CD4-positive, CD25-positive, alpha-beta regulatory T cell (primary cell): ENCODE measurements around the gene COMMD8. TPM values are rescaled to one million over a fixed set of nuclear protein-coding genes. Genes with fewer than 3 reads are reported as not detected.
A peak's percentile ranks its signal among the peaks of the same experiment; 100 is the strongest.
"Not testable (repeated sequence)": the region's sequence is repeated elsewhere in the genome, so short reads cannot be mapped to it uniquely, and the experiment has no call there.

Source experiments
- ATAC-seq, 2 donors: fragments of 150-1000 bp; cut with Tn5 transposase; one replicate each; pipeline ENCODE4 v1.10.0; 2021; ENCODE audit warnings: low read depth in 2 of 2, moderate number of reproducible peaks in 2 of 2, moderate library complexity in 1 of 2
- DNase-seq, 3 donors: peaks; one replicate each; pipeline versions ENCODE4 v3.0.0 to v3.0.0-alpha.2; 2012 to 2022; ENCODE audit warnings: mixed read lengths in 1 of 3
- H3K27ac ChIP-seq: one replicate; pipeline ENCODE4 v1.7.0; 2013; ENCODE audit warnings: mild to moderate bottlenecking, low read length; ENCODE audit not compliant: insufficient read depth, poor library complexity, severe bottlenecking
- H3K27me3 ChIP-seq: one replicate; pipeline ENCODE4 v1.7.0; 2013; ENCODE audit warnings: low read length; ENCODE audit not compliant: control insufficient read depth, insufficient read depth
- H3K36me3 ChIP-seq: one replicate; pipeline ENCODE4 v1.7.0; 2013; ENCODE audit warnings: mild to moderate bottlenecking, low read length, moderate library complexity; ENCODE audit not compliant: control insufficient read depth, insufficient read depth
- H3K4me1 ChIP-seq: 2 replicates; pipeline ENCODE4 v1.7.0; 2013; ENCODE audit warnings: mild to moderate bottlenecking, low read length; ENCODE audit not compliant: insufficient read depth, control insufficient read depth, poor library complexity, severe bottlenecking
- H3K4me3 ChIP-seq: one replicate; pipeline ENCODE4 v1.7.0; 2013; ENCODE audit warnings: low read depth, mild to moderate bottlenecking, low read length, moderate library complexity
- H3K9me3 ChIP-seq, 2 experiments: 1 replicate in 1 of 2; 2 replicates in 1 of 2; pipeline ENCODE4 v1.7.0; 2013; ENCODE audit warnings: low read length in 2 of 2, mild to moderate bottlenecking in 1 of 2, moderate library complexity in 1 of 2; ENCODE audit not compliant: control insufficient read depth in 2 of 2
- H3K27ac Mint-ChIP-seq, 3 donors: one replicate each; pipeline ENCODE4 v1.8.0; 2020 to 2022; ENCODE audit warnings: mild to moderate bottlenecking in 3 of 3, mixed read lengths in 3 of 3, moderate library complexity in 2 of 3
- H3K27me3 Mint-ChIP-seq: one replicate; pipeline ENCODE4 v1.8.0; 2022; ENCODE audit warnings: mild to moderate bottlenecking, mixed read lengths
- H3K36me3 Mint-ChIP-seq: one replicate; pipeline ENCODE4 v1.8.0; 2020; ENCODE audit warnings: mixed read lengths
- H3K4me1 Mint-ChIP-seq, 4 donors: one replicate each; pipeline ENCODE4 v1.8.0; 2020 to 2022; ENCODE audit warnings: mixed read lengths in 4 of 4, mild to moderate bottlenecking in 1 of 4
- H3K4me3 Mint-ChIP-seq, 4 donors: one replicate each; pipeline ENCODE4 v1.8.0; 2020 to 2022; ENCODE audit warnings: mild to moderate bottlenecking in 4 of 4, mixed read lengths in 4 of 4, moderate library complexity in 3 of 4
- H3K9me3 Mint-ChIP-seq, 7 donors: one replicate each; pipeline ENCODE4 v1.8.0; 2020 to 2022; ENCODE audit warnings: mixed read lengths in 7 of 7, mild to moderate bottlenecking in 3 of 7, moderate library complexity in 2 of 7
- polyA plus RNA-seq, 4 donors: library from polyadenylated mRNA; unstranded; fragments of 300-500 nt; fragmentation: Illumina TruSeq; gene quantifications; one replicate each; pipeline ENCODE4 v1.2.3, GENCODE V29; 2021
- total RNA-seq: library from RNA; stranded (reverse); gene quantifications from one replicate; pipeline ENCODE4 v1.2.3, GENCODE V29; 2022

COMMD8 gene
- total and polyA plus RNA-seq, 5 donors from 2014 or later = 9.3 to 52.8 (median 39.1) TPM

- H3K27me3 Mint-ChIP-seq = peaks cover 4% of the 10 kb centered on the region
- H3K27ac ChIP-seq = no peak overlapping the region
- H3K36me3 Mint-ChIP-seq = peaks cover 4% of the 10 kb centered on the region
Measured at GRCh38 chr4:47493238-47494123, 30.0 kb upstream of the COMMD8 start.

DNA sequence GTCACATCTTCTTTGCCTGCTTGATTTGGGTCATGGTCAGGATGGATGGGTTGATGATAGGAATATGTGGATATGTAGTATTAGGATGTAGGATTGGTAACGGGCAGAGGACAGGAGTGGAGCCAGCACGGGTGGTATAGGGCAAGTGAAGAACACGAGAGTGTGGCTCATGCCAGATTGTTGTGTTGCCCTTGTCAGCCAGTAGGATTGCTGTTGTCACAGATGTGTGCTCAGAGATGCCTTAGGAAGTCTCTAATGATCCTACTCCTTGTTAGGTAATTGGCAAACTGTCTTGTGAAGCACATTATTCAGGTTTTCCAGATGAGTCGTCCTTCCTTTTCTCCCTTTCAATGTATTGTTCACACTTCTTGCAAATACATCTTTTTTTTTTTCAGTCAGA lies 27.0 kb upstream of the COMMD8 start:
- Mint-ChIP-seq H3K4me3 (no peak overlapping the region), H3K27ac (no peak overlapping the region), H3K4me1 (peaks cover 0 to 14% (median 11%) of the 10 kb centered on the region in 4 donors), H3K27me3 (peaks cover 4% of the 10 kb centered on the region), H3K36me3 (peaks cover 4% of the 10 kb centered on the region), H3K9me3 (no peaks in the 10 kb centered on the region)
- DNase-seq (peak in 1 of 3 donors; percentile 25), ATAC-seq (peak; percentile 53 to 74)
- H3K27me3 ChIP-seq = no peaks in the 10 kb centered on the region
- no peaks in the 10 kb centered on the region for H3K9me3 ChIP-seq
- no peaks in the 10 kb centered on the region for H3K36me3 ChIP-seq
- no peak overlapping the region for H3K4me3 ChIP-seq
- no peak overlapping the region for H3K27ac ChIP-seq
- H3K4me1 ChIP-seq = peaks cover 7% of the 10 kb centered on the region

More at GRCh38 chr4:47493238-47494123, 30.0 kb upstream of the COMMD8 start:
- Mint-ChIP-seq H3K9me3 (no peaks in the 10 kb centered on the region), H3K4me1 (peaks cover 0 to 6% (median 2%) of the 10 kb centered on the region in 4 donors), H3K4me3 (no peak overlapping the region), H3K27ac (no peak overlapping the region)
- no peaks in the 10 kb centered on the region for H3K27me3 ChIP-seq
- DNase-seq = no peak
- H3K36me3 ChIP-seq = no peaks in the 10 kb centered on the region
- ATAC-seq = no peak
- no peak overlapping the region for H3K4me3 ChIP-seq
- H3K9me3 ChIP-seq = no peaks in the 10 kb centered on the region
- no peaks in the 10 kb centered on the region for H3K4me1 ChIP-seq

DNA sequence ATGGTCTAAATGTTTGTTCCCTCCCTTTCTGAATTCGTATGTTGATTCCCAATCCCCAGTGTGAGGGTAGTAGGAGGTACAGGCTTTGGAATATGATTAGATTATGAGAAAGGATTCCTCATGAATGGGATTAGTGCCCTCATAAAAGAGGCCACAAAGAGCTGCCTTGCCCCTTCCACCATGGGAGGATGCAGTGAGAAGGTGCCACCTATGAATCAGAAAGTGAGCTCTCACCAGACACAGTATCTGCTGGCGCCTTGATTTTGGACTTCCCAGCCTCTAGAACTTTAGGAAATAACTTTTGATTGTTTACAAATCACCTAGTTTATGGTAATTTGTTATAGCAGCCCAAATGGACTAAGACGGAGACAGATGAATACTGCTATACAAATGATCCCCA lies 25.2 kb upstream of the COMMD8 start:
- peaks cover 20% of the 10 kb centered on the region for H3K4me1 ChIP-seq
- no peaks in the 10 kb centered on the region for H3K27me3 ChIP-seq
- Mint-ChIP-seq H3K4me3 (no peak overlapping the region), H3K36me3 (peaks cover 4% of the 10 kb centered on the region), H3K27me3 (peaks cover 4% of the 10 kb centered on the region), H3K27ac (peak overlapping the region in 1 of 3 donors; percentile 2), H3K9me3 (no peaks in the 10 kb centered on the region), H3K4me1 (peaks cover 0 to 30% (median 25%) of the 10 kb centered on the region in 4 donors)
- no peaks in the 10 kb centered on the region for H3K36me3 ChIP-seq
- H3K4me3 ChIP-seq = no peak overlapping the region
- no peaks in the 10 kb centered on the region for H3K9me3 ChIP-seq
- no peak overlapping the region for H3K27ac ChIP-seq
- ATAC-seq (no peak), DNase-seq (no peak)

DNA sequence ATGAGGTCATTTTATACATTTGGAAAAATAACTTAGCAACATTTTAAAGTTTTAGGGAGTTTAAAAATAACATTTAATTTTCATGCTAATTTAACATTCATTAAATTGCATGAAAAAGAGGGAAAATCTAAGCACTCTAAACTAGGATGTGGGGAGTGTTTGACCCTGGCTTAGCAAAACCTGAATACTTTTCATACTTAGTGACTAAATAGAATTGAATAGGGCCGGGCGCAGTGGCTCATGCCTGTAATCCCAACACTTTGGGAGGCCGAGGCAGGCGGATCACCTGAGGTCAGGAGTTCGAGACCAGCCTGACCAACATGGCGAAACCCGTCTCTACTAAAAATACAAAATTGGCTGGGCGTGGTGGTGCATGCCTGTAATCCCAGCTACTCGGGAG lies 23.2 kb upstream of the COMMD8 start:
- DNase-seq, H3K27me3 Mint-ChIP-seq, ATAC-seq, H3K27me3 ChIP-seq, H3K9me3 Mint-ChIP-seq, H3K36me3 Mint-ChIP-seq, H3K9me3 ChIP-seq, H3K4me3 ChIP-seq, H3K36me3 ChIP-seq, H3K27ac Mint-ChIP-seq, H3K27ac ChIP-seq: not testable (repeated sequence)
- H3K4me3 Mint-ChIP-seq = peak overlapping the region in 3 of 4 donors; percentile 90 to 95 (median 94)
- H3K4me1 Mint-ChIP-seq = peaks cover 7 to 33% (median 26%) of the 10 kb centered on the region in 4 donors
- H3K4me1 ChIP-seq = peaks cover 20% of the 10 kb centered on the region

GRCh38 chr4:47486231-47486673 lies 22.8 kb upstream of the COMMD8 start:
- Mint-ChIP-seq H3K9me3 (no peaks in the 10 kb centered on the region), H3K4me3 (peak overlapping the region; percentile 90 to 95 (median 94)), H3K27ac (peak overlapping the region; percentile 3 to 91 (median 23)), H3K36me3 (no peaks in the 10 kb centered on the region), H3K27me3 (peaks cover 4% of the 10 kb centered on the region), H3K4me1 (peaks cover 7 to 33% (median 24%) of the 10 kb centered on the region in 4 donors)
- DNase-seq = no peak
- H3K9me3 ChIP-seq = no peaks in the 10 kb centered on the region
- H3K27ac ChIP-seq = no peak overlapping the region
- peaks cover 20% of the 10 kb centered on the region for H3K4me1 ChIP-seq
- peak overlapping the region; percentile 95 for H3K4me3 ChIP-seq
- no peaks in the 10 kb centered on the region for H3K27me3 ChIP-seq
- no peaks in the 10 kb centered on the region for H3K36me3 ChIP-seq
- ATAC-seq = no peak

GRCh38 chr4:47485768-47486167 lies 22.3 kb upstream of the COMMD8 start:
- ATAC-seq (no peak), DNase-seq (no peak)
- H3K27me3 ChIP-seq = no peaks in the 10 kb centered on the region
- peaks cover 4% of the 10 kb centered on the region for H3K27me3 Mint-ChIP-seq
- H3K4me3 ChIP-seq = peak overlapping the region; percentile 95
- no peaks in the 10 kb centered on the region for H3K9me3 ChIP-seq
- peaks cover 20% of the 10 kb centered on the region for H3K4me1 ChIP-seq
- peaks cover 7 to 33% (median 24%) of the 10 kb centered on the region in 4 donors for H3K4me1 Mint-ChIP-seq
- no peak overlapping the region for H3K27ac ChIP-seq
- no peaks in the 10 kb centered on the region for H3K9me3 Mint-ChIP-seq
- peak overlapping the region; percentile 90 to 95 (median 94) for H3K4me3 Mint-ChIP-seq
- no peaks in the 10 kb centered on the region for H3K36me3 Mint-ChIP-seq
- no peaks in the 10 kb centered on the region for H3K36me3 ChIP-seq
- peak overlapping the region in 2 of 3 donors; percentile 91 to 95 for H3K27ac Mint-ChIP-seq

DNA sequence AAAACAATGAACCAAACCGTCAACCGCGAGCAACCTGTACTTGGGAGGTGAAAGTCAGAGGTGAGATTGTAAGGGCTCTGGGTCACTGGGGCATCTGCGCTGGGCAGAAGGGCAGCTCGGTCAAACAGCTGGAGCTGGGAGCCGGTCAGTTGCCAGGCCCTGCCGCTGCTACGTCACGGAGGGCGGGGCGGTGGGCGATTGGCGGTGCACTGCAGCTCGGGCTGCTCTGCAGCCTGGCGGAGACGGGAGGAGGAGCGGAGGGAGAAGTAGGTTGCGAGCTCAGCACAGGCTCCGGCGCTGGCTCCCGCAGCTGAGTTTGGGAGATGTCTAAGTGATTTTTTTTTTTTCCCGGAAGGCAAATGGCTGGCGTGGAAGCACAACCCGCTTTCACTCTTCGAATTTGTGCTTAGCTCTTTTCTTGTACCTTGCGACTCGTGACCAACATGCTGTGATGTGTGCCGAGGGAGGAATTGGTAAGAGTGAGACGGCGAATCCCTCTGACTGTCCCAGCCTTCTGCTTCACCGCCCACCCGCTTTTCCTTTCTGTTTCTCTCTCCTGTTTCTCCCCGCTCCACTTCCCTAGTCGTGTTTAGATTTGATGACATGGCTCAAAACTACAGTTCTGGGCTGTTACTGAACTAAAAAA lies 21.7 kb upstream of the COMMD8 start, which contains the start of gene ATP10D:
TSS of gene ATP10D (plus strand) at position 229 of the 646 bp plus-strand sequence. CDS start 27,266 bp downstream, outside the sequence.
- Mint-ChIP-seq H3K27me3 (peaks cover 9% of the 10 kb centered on the region), H3K9me3 (no peaks in the 10 kb centered on the region), H3K4me3 (peak within 1 kb of the TSS; percentile 90 to 95 (median 94)), H3K27ac (peak within 1 kb of the TSS; percentile 83 to 95 (median 91)), H3K36me3 (no peaks in the 10 kb centered on the region), H3K4me1 (peaks cover 7 to 33% (median 24%) of the 10 kb centered on the region in 4 donors)
- DNase-seq (peak; percentile 67 to 77 (median 68)), ATAC-seq (peak; percentile 91 to 93)
- Histone ChIP-seq H3K27me3 (no peaks in the 10 kb centered on the region), H3K9me3 (no peaks in the 10 kb centered on the region), H3K4me3 (peak within 1 kb of the TSS; percentile 95), H3K27ac (peak within 1 kb of the TSS; percentile 47), H3K4me1 (peaks cover 20% of the 10 kb centered on the region), H3K36me3 (no peaks in the 10 kb centered on the region)
